HG03175 (cell line): ENCODE measurements around the gene SP110.

Experiments
- ATAC-seq: cut with Tn5 transposase; IDR thresholded peaks from one replicate; pipeline ENCODE4 v1.9.1; 2021; ENCODE audit warnings: mild to moderate bottlenecking, moderate library complexity; ENCODE audit not compliant: unreplicated experiment

The SP110 gene

GRCh38 chr2:230172852-230173251 lies 46.9 kb downstream of the SP110 start:
- ATAC-seq, result no peak

GRCh38 chr2:230172156-230172555 lies 47.6 kb downstream of the SP110 start:
- ATAC-seq, result no peak

GRCh38 chr2:230170532-230170931 lies 49.3 kb downstream of the SP110 start:
- no peak for ATAC-seq

GRCh38 chr2:230166557-230167170 lies 53.1 kb downstream of the SP110 start:
- no peak for ATAC-seq

GRCh38 chr2:230164139-230164538 lies 55.6 kb downstream of the SP110 start:
- ATAC-seq, result no peak

- no peak for ATAC-seq
Measured at GRCh38 chr2:230162981-230163380, 56.8 kb downstream of the SP110 start.

- no peak for ATAC-seq
Measured at GRCh38 chr2:230161184-230161583, 58.6 kb downstream of the SP110 start.

GRCh38 chr2:230160112-230160660 lies 59.6 kb downstream of the SP110 start:
- no peak for ATAC-seq

GRCh38 chr2:230158468-230158867 lies 61.3 kb downstream of the SP110 start:
- ATAC-seq, result no peak

- ATAC-seq, result no peak
Measured at GRCh38 chr2:230156782-230157699, 62.7 kb downstream of the SP110 start.

GRCh38 chr2:230155359-230155758 lies 64.4 kb downstream of the SP110 start:
- ATAC-seq, result no peak

GRCh38 chr2:230153390-230153976 lies 66.3 kb downstream of the SP110 start:
- no peak for ATAC-seq

- no peak for ATAC-seq
Measured at GRCh38 chr2:230152334-230152733, 67.5 kb downstream of the SP110 start.

GRCh38 chr2:230144355-230144754 lies 75.4 kb downstream of the SP110 start:
- ATAC-seq, result no peak

GRCh38 chr2:230140667-230141066 lies 79.1 kb downstream of the SP110 start:
- ATAC-seq, result no peak

- ATAC-seq, result no peak
Measured at GRCh38 chr2:230137902-230138539, 81.8 kb downstream of the SP110 start.

- ATAC-seq, result no peak
Measured at GRCh38 chr2:230135130-230135525, 84.7 kb downstream of the SP110 start.

- no peak for ATAC-seq
Measured at GRCh38 chr2:230134496-230135129, 85.2 kb downstream of the SP110 start.

- ATAC-seq, result no peak
Measured at GRCh38 chr2:230131366-230131765, 88.4 kb downstream of the SP110 start.

- no peak for ATAC-seq
Measured at GRCh38 chr2:230130668-230131364, 89.0 kb downstream of the SP110 start.
